Measurements from ENCODE around the gene DLGAP5. TPM values are rescaled to one million over a fixed set of nuclear protein-coding genes. Genes with fewer than 3 reads are reported as not detected.

DLGAP5 gene
- total RNA-seq, 1 donor from 2014 or later = 8.8 TPM

- Mint-ChIP-seq H3K27me3 (ENCODE audit: low read depth) (no peaks in the 10 kb centered on the region), H3K4me3 (ENCODE audit: unreplicated experiment) (no peak overlapping the region), H3K36me3 (ENCODE audit: low read depth) (no peaks in the 10 kb centered on the region), H3K4me1 (ENCODE audit: low read depth) (peaks cover 39% of the 10 kb centered on the region), H3K9me3 (ENCODE audit: low read depth) (no peaks in the 10 kb centered on the region), H3K27ac (ENCODE audit: unreplicated experiment) (peak overlapping the region; percentile 87)
- TF ChIP-seq CTCF (IDR thresholded peaks at IDR 0.05) = no peak
- no peak for DNase-seq (ENCODE audit: low spot score)
Observed at GRCh38 chr14:55123101-55123500, 68.3 kb downstream of the DLGAP5 start.

GRCh38 chr14:55122440-55122986 is 68.9 kb downstream of the DLGAP5 start:
- no peaks in the 10 kb centered on the region for H3K36me3 Mint-ChIP-seq (ENCODE audit: low read depth)
- DNase-seq (ENCODE audit: low spot score) = no peak
- peak overlapping the region; percentile 87 for H3K27ac Mint-ChIP-seq (ENCODE audit: unreplicated experiment)
- H3K4me1 Mint-ChIP-seq (ENCODE audit: low read depth) = peaks cover 44% of the 10 kb centered on the region
- no peaks in the 10 kb centered on the region for H3K27me3 Mint-ChIP-seq (ENCODE audit: low read depth)
- no peak for TF ChIP-seq CTCF (IDR thresholded peaks at IDR 0.05)
- H3K9me3 Mint-ChIP-seq (ENCODE audit: low read depth) = no peaks in the 10 kb centered on the region
- no peak overlapping the region for H3K4me3 Mint-ChIP-seq (ENCODE audit: unreplicated experiment)

- Mint-ChIP-seq H3K4me1 (ENCODE audit: low read depth) (peaks cover 44% of the 10 kb centered on the region), H3K36me3 (ENCODE audit: low read depth) (no peaks in the 10 kb centered on the region), H3K4me3 (ENCODE audit: unreplicated experiment) (no peak overlapping the region), H3K27ac (ENCODE audit: unreplicated experiment) (no peak overlapping the region), H3K9me3 (ENCODE audit: low read depth) (no peaks in the 10 kb centered on the region), H3K27me3 (ENCODE audit: low read depth) (no peaks in the 10 kb centered on the region)
- no peak for TF ChIP-seq CTCF (IDR thresholded peaks at IDR 0.05)
- no peak for DNase-seq (ENCODE audit: low spot score)
Observed at GRCh38 chr14:55121628-55122439, 69.6 kb downstream of the DLGAP5 start.

GRCh38 chr14:55120571-55121495 is 70.6 kb downstream of the DLGAP5 start:
- no peak for DNase-seq (ENCODE audit: low spot score)
- Mint-ChIP-seq H3K4me3 (ENCODE audit: unreplicated experiment) (no peak overlapping the region), H3K36me3 (ENCODE audit: low read depth) (no peaks in the 10 kb centered on the region), H3K27ac (ENCODE audit: unreplicated experiment) (no peak overlapping the region), H3K27me3 (ENCODE audit: low read depth) (no peaks in the 10 kb centered on the region), H3K9me3 (ENCODE audit: low read depth) (no peaks in the 10 kb centered on the region), H3K4me1 (ENCODE audit: low read depth) (peaks cover 44% of the 10 kb centered on the region)
- TF ChIP-seq CTCF (IDR thresholded peaks at IDR 0.05) = no peak

GRCh38 chr14:55118761-55119160 is 72.6 kb downstream of the DLGAP5 start:
- H3K36me3 Mint-ChIP-seq (ENCODE audit: low read depth) = no peaks in the 10 kb centered on the region
- H3K4me1 Mint-ChIP-seq (ENCODE audit: low read depth) = peaks cover 35% of the 10 kb centered on the region
- no peak overlapping the region for H3K4me3 Mint-ChIP-seq (ENCODE audit: unreplicated experiment)
- H3K27me3 Mint-ChIP-seq (ENCODE audit: low read depth) = no peaks in the 10 kb centered on the region
- H3K9me3 Mint-ChIP-seq (ENCODE audit: low read depth) = no peaks in the 10 kb centered on the region
- no peak overlapping the region for H3K27ac Mint-ChIP-seq (ENCODE audit: unreplicated experiment)
- TF ChIP-seq CTCF (IDR thresholded peaks at IDR 0.05) = no peak
- DNase-seq (ENCODE audit: low spot score) = no peak

Data from chondrocyte (in vitro differentiated cells).